Stomach (tissue), 4 donors: ENCODE results near the gene CC2D2B.

ENCODE experiments used
- EP300 ChIP-seq: sonication (generic); formaldehyde crosslinking; IDR thresholded peaks from one replicate; pipeline ENCODE4 v1.6.1; 2017; ENCODE audit warnings: antibody characterized with exemption
- POLR2A ChIP-seq, 4 donors: fragments of 450-650 bp; IDR thresholded peaks; one replicate each; pipeline ENCODE4 v1.6.1; 2016; ENCODE audit warnings: antibody characterized with exemption in 4 of 4, control low read depth in 2 of 4, mild to moderate bottlenecking in 1 of 4, moderate library complexity in 1 of 4
- POLR2AphosphoS5 ChIP-seq, 3 donors: sonication (generic); formaldehyde crosslinking; IDR thresholded peaks; one replicate each; pipeline ENCODE4 v1.6.1; 2016; ENCODE audit warnings: antibody characterized with exemption in 3 of 3
- TF ChIP-seq, protein P1 (sequence below), 7 experiments: fragments of 450-650 bp in 4 of 7; fragments of 200-600 bp in 3 of 7; sonication (generic) in 3 of 7; IDR thresholded peaks; one replicate each; pipeline ENCODE4 v1.5.1; 2016 to 2019; ENCODE audit warnings: antibody characterized with exemption in 7 of 7, control low read depth in 2 of 7, mild to moderate bottlenecking in 1 of 7

DNA sequence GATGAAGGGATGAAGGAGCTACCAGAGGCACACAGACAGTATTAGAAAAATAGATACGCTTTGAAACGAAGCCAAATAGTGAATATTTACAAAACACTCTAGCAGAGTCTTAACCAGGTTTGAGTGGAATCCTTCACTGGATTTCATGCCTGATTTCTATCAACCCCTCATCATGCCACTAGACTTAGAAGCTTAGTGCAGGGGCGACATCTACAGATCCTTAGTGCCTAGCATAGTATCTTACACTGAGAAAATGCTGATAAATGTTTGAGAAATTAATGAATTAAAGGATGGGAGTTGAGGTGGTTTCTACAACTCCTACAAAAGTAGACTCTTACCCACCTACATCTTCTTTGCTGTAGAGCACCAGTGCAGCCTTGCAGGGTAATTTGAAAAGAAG lies 80.9 kb downstream of the CC2D2B start:
- TF ChIP-seq, protein P1, sequence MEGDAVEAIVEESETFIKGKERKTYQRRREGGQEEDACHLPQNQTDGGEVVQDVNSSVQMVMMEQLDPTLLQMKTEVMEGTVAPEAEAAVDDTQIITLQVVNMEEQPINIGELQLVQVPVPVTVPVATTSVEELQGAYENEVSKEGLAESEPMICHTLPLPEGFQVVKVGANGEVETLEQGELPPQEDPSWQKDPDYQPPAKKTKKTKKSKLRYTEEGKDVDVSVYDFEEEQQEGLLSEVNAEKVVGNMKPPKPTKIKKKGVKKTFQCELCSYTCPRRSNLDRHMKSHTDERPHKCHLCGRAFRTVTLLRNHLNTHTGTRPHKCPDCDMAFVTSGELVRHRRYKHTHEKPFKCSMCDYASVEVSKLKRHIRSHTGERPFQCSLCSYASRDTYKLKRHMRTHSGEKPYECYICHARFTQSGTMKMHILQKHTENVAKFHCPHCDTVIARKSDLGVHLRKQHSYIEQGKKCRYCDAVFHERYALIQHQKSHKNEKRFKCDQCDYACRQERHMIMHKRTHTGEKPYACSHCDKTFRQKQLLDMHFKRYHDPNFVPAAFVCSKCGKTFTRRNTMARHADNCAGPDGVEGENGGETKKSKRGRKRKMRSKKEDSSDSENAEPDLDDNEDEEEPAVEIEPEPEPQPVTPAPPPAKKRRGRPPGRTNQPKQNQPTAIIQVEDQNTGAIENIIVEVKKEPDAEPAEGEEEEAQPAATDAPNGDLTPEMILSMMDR (IDR thresholded peaks at IDR 0.05): no peak
- no peak for TF ChIP-seq POLR2A (IDR thresholded peaks at IDR 0.05)
- no peak for TF ChIP-seq POLR2AphosphoS5 (IDR thresholded peaks at IDR 0.05)
- no peak for TF ChIP-seq EP300
